AG10803 (cell line): ENCODE measurements around the gene TTPAL.

Source experiments
- DNase-seq: peaks from one replicate; pipeline ENCODE4 v3.0.0; 2010; ENCODE audit warnings: low read depth
- H3K4me3 ChIP-seq: 2 replicates; pipeline ENCODE4 v1.5.1; 2011; ENCODE audit warnings: mild to moderate bottlenecking, low read length, control low read depth
- CTCF ChIP-seq: conservative IDR thresholded peaks from 2 replicates; pipeline ENCODE4 v1.5.1; 2011; ENCODE audit warnings: mild to moderate bottlenecking, low read length, control low read depth, inconsistent platforms

Gene TTPAL

GRCh38 chr20:44504402-44505307 is 29.0 kb downstream of the TTPAL start:
- TF ChIP-seq CTCF, result no peak
- H3K4me3 ChIP-seq, result no peak overlapping the region
- DNase-seq, result no peak

DNA sequence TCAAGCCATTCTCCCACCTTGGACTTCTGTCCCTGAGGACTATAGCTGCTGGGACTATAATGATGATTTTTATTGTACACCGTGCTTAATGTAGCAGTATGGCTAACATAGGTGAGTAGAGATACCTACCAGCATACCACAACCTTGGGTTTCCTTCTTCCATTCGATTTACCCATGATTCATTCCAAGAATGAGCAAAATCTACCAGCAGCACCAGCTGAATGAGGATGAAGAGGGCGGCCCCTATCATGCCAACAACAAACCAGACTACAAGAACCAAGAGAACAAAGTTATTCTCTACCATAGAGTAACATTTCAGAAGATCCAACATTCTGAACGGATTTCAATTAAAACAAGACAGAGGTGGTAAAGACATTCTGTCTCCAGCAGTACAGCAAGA is 34.1 kb downstream of the TTPAL start:
- DNase-seq, result no peak
- no peak for TF ChIP-seq CTCF

DNA sequence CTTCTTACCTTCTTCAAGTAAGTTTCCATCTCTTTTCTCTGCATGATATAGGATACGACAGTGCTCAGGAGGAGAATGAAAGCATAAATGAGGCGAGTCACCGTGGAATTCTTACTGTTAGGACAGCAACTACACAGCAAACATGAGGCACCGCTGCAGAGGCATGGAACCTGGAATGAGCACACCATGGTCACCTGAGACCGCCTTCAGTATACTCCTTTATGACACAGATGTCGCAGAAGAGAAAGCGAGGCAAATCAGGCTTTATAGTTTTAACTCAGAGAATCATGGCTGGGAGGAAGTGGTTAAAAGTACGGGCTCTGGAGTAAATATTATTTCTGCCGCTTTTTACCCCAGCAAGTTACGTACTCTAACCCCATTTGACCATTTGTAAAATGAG is 38.2 kb downstream of the TTPAL start:
- no peak for TF ChIP-seq CTCF
- no peak overlapping the region for H3K4me3 ChIP-seq
- DNase-seq, result no peak

More for the DNA sequence above, 34.1 kb downstream of the TTPAL start:
- no peak overlapping the region for H3K4me3 ChIP-seq

GRCh38 chr20:44516491-44516890 is 40.8 kb downstream of the TTPAL start:
- H3K4me3 ChIP-seq, result no peak overlapping the region
- DNase-seq, result peak; percentile 53
- TF ChIP-seq CTCF, result no peak

- no peak for TF ChIP-seq CTCF
- no peak for DNase-seq
- no peak overlapping the region for H3K4me3 ChIP-seq
These were observed 41.8 kb downstream of the TTPAL start for GRCh38 chr20:44517454-44517853.

GRCh38 chr20:44518248-44518647 is 42.6 kb downstream of the TTPAL start:
- TF ChIP-seq CTCF, result no peak
- H3K4me3 ChIP-seq, result no peak overlapping the region
- no peak for DNase-seq

DNA sequence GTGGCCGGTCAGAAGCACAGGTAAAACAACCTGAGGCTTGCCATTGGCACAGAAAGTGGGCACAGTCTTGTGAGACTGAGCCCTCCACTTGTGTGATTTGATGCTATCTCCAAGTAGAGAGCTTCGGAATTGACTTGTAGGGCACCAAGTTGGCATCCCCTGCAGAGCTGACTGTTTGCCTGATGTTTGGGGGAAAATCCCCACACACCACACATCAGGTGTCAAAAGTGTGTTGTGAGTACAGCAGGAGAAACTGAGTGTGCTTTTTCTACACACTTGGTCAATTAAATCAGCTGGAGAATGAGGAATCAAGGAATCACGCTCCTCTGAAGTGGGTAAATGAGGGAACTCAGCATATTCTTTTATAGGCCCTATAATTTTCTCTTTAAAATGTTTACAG is 45.2 kb downstream of the TTPAL start:
- H3K4me3 ChIP-seq, result peak overlapping the region; percentile 99
- TF ChIP-seq CTCF, result no peak
- DNase-seq, result no peak
